Measurements from ENCODE around the gene CD4. TPM values are rescaled to one million over a fixed set of nuclear protein-coding genes. Genes with fewer than 3 reads are reported as not detected.

Gene CD4
- total RNA-seq, 2 donors from 2014 or later = 22.3 to 25.0 TPM

GRCh38 chr12:6759741-6760140, 29.6 kb upstream of the CD4 start:
- Histone ChIP-seq H3K9me3 (no peaks in the 10 kb centered on the region), H3K27me3 (replicated peaks; ENCODE audit: insufficient read depth) (no peaks in the 10 kb centered on the region), H3K4me1 (ENCODE audit: control insufficient read depth in 1 of 2, low read depth in 2 of 2) (peaks cover 5 to 17% of the 10 kb centered on the region in 2 donors), H3K4me3 (no peak overlapping the region), H3K36me3 (no peaks in the 10 kb centered on the region), H3K27ac (no peak overlapping the region)
- DNase-seq (ENCODE audit: low spot score) (no peak), ATAC-seq (ENCODE audit: insufficient number of reproducible peaks, low FRiP score, low read depth) (no peak)
- TF ChIP-seq, protein P1, sequence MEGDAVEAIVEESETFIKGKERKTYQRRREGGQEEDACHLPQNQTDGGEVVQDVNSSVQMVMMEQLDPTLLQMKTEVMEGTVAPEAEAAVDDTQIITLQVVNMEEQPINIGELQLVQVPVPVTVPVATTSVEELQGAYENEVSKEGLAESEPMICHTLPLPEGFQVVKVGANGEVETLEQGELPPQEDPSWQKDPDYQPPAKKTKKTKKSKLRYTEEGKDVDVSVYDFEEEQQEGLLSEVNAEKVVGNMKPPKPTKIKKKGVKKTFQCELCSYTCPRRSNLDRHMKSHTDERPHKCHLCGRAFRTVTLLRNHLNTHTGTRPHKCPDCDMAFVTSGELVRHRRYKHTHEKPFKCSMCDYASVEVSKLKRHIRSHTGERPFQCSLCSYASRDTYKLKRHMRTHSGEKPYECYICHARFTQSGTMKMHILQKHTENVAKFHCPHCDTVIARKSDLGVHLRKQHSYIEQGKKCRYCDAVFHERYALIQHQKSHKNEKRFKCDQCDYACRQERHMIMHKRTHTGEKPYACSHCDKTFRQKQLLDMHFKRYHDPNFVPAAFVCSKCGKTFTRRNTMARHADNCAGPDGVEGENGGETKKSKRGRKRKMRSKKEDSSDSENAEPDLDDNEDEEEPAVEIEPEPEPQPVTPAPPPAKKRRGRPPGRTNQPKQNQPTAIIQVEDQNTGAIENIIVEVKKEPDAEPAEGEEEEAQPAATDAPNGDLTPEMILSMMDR (IDR thresholded peaks at IDR 0.05) = no peak

DNA sequence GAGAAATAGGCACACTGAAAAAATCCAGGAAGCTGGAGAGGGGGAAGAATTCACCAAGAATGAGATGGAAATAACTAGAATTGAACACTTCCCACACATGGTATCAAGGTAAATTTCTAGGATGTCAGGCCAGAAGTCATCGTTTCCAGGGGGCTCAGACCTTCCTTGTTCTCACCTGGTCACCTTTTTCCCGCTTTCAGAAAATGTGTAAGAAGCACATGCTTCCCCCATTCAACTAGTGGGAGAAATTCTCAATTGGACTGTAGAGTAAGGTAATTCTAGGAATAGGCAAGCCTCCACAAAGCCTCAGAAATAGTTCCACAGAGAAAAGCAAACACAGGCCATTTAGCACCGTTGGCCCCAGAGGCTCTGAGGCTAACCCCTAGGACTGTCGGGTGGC, 25.9 kb upstream of the CD4 start:
- TF ChIP-seq, protein P1 (IDR thresholded peaks at IDR 0.05) = no peak
- Histone ChIP-seq H3K4me3 (peak overlapping the region; percentile 60), H3K27ac (peak overlapping the region; percentile 86 to 95), H3K4me1 (ENCODE audit: control insufficient read depth in 1 of 2, low read depth in 2 of 2) (peaks cover 13 to 36% of the 10 kb centered on the region in 2 donors), H3K36me3 (no peaks in the 10 kb centered on the region), H3K9me3 (no peaks in the 10 kb centered on the region), H3K27me3 (replicated peaks; ENCODE audit: insufficient read depth) (no peaks in the 10 kb centered on the region)
- ATAC-seq (ENCODE audit: insufficient number of reproducible peaks, low FRiP score, low read depth) = no peak
- no peak for DNase-seq (ENCODE audit: low spot score)

DNA sequence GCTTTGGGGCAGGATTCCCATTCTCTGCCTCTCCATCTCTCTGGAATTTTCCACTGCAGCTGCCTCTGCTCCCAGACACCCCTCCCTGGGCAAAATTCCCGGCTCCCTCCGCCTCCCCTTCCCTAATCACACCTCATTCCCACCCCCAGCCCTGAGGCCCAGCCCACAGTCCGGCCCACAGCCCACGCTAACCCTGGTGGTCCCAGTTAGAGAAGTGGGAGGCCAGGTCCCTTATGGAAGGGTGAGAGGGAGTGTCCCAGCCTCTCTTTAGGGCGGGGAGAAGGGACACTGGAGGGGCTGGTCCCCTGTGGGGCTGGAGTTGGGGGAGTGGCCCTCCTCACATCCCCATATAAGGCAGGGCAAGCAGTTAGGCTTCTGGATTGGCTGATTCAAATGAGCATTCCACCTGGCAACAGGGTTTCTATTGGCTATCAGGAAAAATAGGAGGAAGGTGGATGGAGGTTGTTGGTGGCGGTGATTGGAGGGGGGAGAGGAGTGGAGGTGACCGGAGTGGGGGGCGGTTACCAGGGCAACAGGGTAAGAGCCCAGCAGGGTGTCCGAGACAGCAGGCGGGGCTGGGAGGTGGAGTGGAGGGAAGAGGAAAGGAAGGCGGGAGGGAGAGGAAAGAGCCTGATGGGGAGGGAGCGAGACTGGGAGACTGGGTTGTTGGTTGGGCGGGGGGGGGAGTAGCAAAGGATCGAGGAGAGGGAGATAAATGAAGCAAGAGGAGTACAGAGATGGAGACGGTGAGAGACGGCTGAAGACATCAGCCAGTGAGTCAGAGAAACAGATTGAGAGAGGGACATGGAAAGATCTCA, 25.1 kb upstream of the CD4 start:
- TF ChIP-seq, protein P1 (IDR thresholded peaks at IDR 0.05) = no peak
- Histone ChIP-seq H3K4me1 (ENCODE audit: control insufficient read depth in 1 of 2, low read depth in 2 of 2) (peaks cover 18 to 45% of the 10 kb centered on the region in 2 donors), H3K27me3 (replicated peaks; ENCODE audit: insufficient read depth) (no peaks in the 10 kb centered on the region), H3K36me3 (no peaks in the 10 kb centered on the region), H3K4me3 (peak overlapping the region; percentile 60), H3K27ac (peak overlapping the region; percentile 86 to 95), H3K9me3 (no peaks in the 10 kb centered on the region)
- ATAC-seq (ENCODE audit: insufficient number of reproducible peaks, low FRiP score, low read depth) (peak; percentile 94), DNase-seq (ENCODE audit: low spot score) (peak; percentile 91)

DNA sequence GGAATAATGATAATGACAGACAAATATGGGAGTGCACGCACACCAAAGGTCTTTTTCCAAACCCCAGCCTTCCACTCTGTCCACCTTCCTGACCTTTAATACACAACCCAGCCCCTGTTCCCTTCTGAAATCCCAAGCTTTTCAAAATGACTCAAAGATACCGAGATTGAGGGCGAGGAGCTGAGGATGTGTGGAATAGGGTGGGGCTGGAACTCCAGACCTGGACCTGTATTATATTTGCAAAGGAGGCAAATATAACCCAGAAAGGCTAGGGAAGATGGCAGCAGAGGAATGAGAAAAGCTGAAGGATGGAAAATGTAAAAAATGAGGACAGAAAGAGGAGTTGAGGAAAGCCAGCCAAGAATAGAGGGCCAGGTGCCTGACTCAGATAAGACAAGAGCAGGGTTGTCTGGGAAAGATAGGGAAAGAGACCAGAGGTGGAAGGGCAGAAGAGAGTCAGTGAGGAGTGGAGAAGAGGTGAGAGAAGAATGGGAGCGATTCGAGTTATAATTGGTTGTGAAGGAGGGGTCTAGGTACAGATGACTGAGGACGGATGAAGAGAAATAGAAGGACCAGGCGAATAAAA, 24.2 kb upstream of the CD4 start:
- peaks cover 8% of the 10 kb centered on the region for H3K36me3 ChIP-seq
- ATAC-seq (ENCODE audit: insufficient number of reproducible peaks, low FRiP score, low read depth) (no peak), DNase-seq (ENCODE audit: low spot score) (no peak)
- TF ChIP-seq, protein P1 (IDR thresholded peaks at IDR 0.05) = no peak
- H3K27ac ChIP-seq = peak overlapping the region; percentile 86 to 95
- no peaks in the 10 kb centered on the region for H3K27me3 ChIP-seq (replicated peaks; ENCODE audit: insufficient read depth)
- peaks cover 18 to 51% of the 10 kb centered on the region in 2 donors for H3K4me1 ChIP-seq (ENCODE audit: control insufficient read depth in 1 of 2, low read depth in 2 of 2)
- H3K4me3 ChIP-seq = peak overlapping the region; percentile 97
- H3K9me3 ChIP-seq = no peaks in the 10 kb centered on the region

All from thoracic aorta (tissue), 2 donors.